KOPT-K1 (cell line): ENCODE results near the gene SYT2.

Source experiments
- H3K27ac ChIP-seq: fragments of 200-600 bp; sonication (generic); 2 replicates; pipeline ENCODE4 v1.5.1; 2016; ENCODE audit warnings: antibody characterized with exemption, mild to moderate bottlenecking, low read depth, low read length; ENCODE audit not compliant: poor library complexity, severe bottlenecking
- H3K36me3 ChIP-seq: fragments of 200-600 bp; sonication (generic); 2 replicates; pipeline ENCODE4 v1.5.1; 2017; ENCODE audit warnings: antibody characterized with exemption, mild to moderate bottlenecking, low read length, moderate library complexity; ENCODE audit not compliant: insufficient read depth
- H3K9me3 ChIP-seq: fragments of 200-600 bp; sonication (generic); 2 replicates; pipeline ENCODE4 v1.5.1; 2017; ENCODE audit warnings: antibody characterized with exemption, low read length, mild to moderate bottlenecking; ENCODE audit not compliant: insufficient read depth, poor library complexity, severe bottlenecking

Gene SYT2

GRCh38 chr1:202713110-202713509, 2.9 kb upstream of the SYT2 start:
- Histone ChIP-seq H3K9me3 (no peaks in the 10 kb centered on the region), H3K27ac (no peak overlapping the region), H3K36me3 (no peaks in the 10 kb centered on the region)

- Histone ChIP-seq H3K27ac (no peak overlapping the region), H3K36me3 (no peaks in the 10 kb centered on the region), H3K9me3 (no peaks in the 10 kb centered on the region)
Observed at GRCh38 chr1:202711949-202712635, 1.8 kb upstream of the SYT2 start.

- Histone ChIP-seq H3K36me3 (no peaks in the 10 kb centered on the region), H3K9me3 (no peaks in the 10 kb centered on the region), H3K27ac (no peak overlapping the region)
Observed at GRCh38 chr1:202709276-202710041, 795 bp downstream of the SYT2 start.

- Histone ChIP-seq H3K27ac (no peak overlapping the region), H3K9me3 (no peaks in the 10 kb centered on the region), H3K36me3 (no peaks in the 10 kb centered on the region)
Observed at GRCh38 chr1:202708456-202709275, 1.6 kb downstream of the SYT2 start.

GRCh38 chr1:202706851-202707250, 3.4 kb downstream of the SYT2 start:
- Histone ChIP-seq H3K9me3 (no peaks in the 10 kb centered on the region), H3K27ac (no peak overlapping the region), H3K36me3 (no peaks in the 10 kb centered on the region)

DNA sequence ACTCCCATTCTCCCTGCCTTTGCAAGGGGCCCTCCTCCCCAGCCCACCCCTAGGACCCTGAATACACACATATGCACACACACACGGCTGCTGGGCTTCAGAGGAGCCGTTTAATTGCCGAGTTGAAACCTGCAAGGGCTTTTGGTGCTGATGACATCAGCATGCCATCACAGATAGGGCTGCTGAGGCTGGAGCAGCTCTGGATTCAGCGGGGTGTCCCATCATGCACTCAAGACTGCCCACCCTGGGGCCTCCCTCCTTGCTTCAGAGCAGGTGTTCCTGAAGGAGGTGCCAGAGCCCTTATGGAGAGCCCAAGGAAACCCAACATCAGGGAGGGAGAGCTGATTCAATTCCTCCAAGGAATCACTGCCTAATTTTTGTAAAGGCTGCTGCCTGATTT, 5.7 kb downstream of the SYT2 start:
- no peaks in the 10 kb centered on the region for H3K36me3 ChIP-seq
- no peaks in the 10 kb centered on the region for H3K9me3 ChIP-seq
- H3K27ac ChIP-seq = no peak overlapping the region

- Histone ChIP-seq H3K36me3 (no peaks in the 10 kb centered on the region), H3K27ac (no peak overlapping the region), H3K9me3 (no peaks in the 10 kb centered on the region)
Observed at GRCh38 chr1:202703191-202703590, 7.1 kb downstream of the SYT2 start.

DNA sequence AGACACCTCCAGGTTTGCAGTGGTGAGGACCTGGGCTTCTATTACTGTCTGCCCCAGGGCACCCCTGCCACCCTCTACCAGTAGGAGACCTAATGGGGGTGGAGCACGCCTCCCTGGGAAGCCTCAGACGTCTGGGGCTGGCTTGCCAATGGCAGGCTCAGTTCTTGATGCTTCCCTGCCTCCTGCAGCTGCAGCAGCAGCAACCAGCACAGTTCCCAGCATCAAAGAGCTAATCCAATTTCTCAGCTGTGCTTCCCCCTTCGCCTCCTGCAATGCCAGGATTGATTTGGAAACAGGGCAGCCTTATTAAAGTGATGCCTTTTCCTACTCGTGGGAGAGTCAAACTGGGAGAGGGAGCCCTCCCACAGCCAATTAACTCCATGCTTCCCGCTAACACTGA, 8.2 kb downstream of the SYT2 start:
- H3K27ac ChIP-seq = no peak overlapping the region
- H3K36me3 ChIP-seq = no peaks in the 10 kb centered on the region
- no peaks in the 10 kb centered on the region for H3K9me3 ChIP-seq

DNA sequence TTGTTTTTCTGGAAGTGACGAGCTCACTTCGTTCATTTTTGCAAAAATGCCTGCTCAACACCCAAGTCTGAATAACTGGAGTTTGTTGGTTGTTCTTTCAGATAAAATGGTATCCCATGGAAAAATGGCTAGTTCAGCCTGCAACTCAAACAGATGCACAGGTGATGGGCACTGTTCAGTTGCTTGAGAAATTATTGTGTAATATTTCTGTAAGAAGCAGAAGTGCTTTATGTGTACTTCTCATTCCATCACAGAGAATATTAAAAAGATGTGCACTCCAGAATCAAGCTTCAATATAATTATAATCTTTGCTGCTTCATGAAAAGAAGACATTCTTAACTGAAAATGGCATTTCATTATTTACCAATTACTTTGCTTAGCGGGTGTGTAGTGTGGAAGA, 9.1 kb downstream of the SYT2 start:
- Histone ChIP-seq H3K36me3 (no peaks in the 10 kb centered on the region), H3K9me3 (no peaks in the 10 kb centered on the region), H3K27ac (no peak overlapping the region)

GRCh38 chr1:202700061-202700460, 10.2 kb downstream of the SYT2 start:
- no peaks in the 10 kb centered on the region for H3K36me3 ChIP-seq
- H3K9me3 ChIP-seq = no peaks in the 10 kb centered on the region

DNA sequence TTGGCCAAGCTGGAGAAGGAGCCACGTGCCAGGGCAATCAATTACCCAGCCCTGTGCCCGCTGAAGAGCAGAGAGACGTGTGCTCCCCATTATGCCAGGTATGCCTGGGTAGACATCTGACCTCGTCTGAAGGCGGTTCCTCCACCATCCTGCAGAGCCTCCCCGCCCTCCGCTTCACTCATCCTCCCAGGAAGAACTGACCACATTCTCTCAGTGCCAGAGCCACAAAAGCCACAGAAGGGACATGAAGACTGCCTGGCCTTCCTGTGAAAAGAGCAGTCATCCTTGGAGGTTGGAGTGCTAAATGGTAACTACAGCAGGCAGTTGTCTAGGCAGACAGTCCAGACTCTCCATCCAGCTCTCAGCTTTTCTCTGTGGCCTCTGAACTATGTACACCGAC, 12.0 kb downstream of the SYT2 start:
- H3K9me3 ChIP-seq = no peaks in the 10 kb centered on the region
- H3K27ac ChIP-seq = no peak overlapping the region
- no peaks in the 10 kb centered on the region for H3K36me3 ChIP-seq

More at GRCh38 chr1:202700061-202700460, 10.2 kb downstream of the SYT2 start:
- H3K27ac ChIP-seq = no peak overlapping the region

- Histone ChIP-seq H3K27ac (no peak overlapping the region), H3K36me3 (no peaks in the 10 kb centered on the region), H3K9me3 (no peaks in the 10 kb centered on the region)
Observed at GRCh38 chr1:202697038-202697437, 13.2 kb downstream of the SYT2 start.

DNA sequence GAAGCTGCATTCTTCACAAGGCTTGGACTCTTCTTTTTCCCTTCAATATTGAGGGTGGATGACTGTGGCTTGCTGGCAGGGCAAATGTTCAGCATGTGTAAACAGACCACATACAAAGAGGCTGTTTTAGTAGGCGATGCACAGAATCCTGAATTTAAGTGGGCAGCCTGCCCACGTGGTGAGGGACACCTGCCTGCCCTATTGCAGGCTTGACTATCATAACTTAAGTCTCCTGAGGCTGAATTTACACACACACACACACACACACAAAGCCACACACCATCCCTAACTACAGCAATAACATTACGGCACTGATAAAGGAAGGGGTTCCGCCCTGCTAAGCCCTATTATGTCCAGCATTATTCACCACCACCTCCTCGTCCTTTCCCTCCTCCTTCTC, 15.9 kb downstream of the SYT2 start:
- H3K36me3 ChIP-seq = no peaks in the 10 kb centered on the region

DNA sequence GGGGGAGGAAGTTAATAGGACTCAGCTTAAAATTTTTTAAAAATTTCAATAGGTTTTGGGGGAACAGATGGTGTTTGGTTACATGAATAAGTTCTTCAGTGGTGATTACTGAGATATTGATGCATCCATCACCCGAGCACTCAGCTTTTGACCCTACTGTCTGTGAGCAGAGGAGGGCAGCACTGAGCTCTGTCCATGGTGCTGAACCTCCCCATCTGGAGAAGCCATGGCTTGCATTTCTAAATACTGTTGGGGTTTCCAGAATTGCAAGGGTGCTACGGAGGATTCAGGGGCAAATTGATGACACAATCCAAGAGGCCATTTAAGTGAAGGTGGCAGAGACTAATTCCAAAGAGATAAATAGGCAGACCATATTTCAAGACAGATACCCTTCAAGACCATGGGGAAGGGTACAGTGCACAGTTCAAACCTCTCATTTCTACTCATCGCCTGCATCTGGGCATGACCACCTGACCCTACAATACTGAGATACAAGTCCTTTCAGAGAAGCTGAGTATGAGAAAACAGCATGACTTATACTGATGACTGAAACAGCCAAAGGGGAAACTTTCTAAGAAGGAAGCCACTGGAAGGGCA, 17.2 kb downstream of the SYT2 start:
- no peaks in the 10 kb centered on the region for H3K9me3 ChIP-seq
- H3K27ac ChIP-seq = no peak overlapping the region
- no peaks in the 10 kb centered on the region for H3K36me3 ChIP-seq

More for the DNA sequence above, 15.9 kb downstream of the SYT2 start:
- Histone ChIP-seq H3K9me3 (no peaks in the 10 kb centered on the region), H3K27ac (no peak overlapping the region)

DNA sequence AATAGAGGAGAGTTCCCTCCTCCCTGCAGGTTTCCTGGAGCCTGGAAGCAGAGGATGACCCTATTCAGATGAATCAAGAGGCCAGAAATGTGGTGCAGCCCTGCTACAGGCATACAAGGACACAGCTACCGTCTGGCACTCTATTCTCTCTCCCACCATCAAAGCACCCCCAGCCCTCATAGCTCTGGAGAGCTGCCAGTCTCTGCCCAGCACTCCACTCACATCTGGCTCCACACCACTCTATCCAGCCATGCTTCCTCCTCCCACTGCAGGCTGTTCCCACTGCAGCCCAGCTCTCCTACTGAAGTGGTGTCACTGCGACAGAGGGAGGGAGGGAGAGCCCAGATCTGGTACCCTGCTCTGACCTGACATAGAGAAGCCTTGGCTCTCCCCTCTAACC, 18.4 kb downstream of the SYT2 start:
- H3K9me3 ChIP-seq = no peaks in the 10 kb centered on the region
- no peak overlapping the region for H3K27ac ChIP-seq
- no peaks in the 10 kb centered on the region for H3K36me3 ChIP-seq
